Neural cell (in vitro differentiated cells): ENCODE measurements around the gene CSKMT.

Source experiments
- CTCF ChIP-seq: fragments of 450-650 bp; IDR thresholded peaks from 2 replicates; pipeline ENCODE4 v1.5.1; 2014; ENCODE audit warnings: antibody characterized with exemption, mild to moderate bottlenecking, moderate library complexity; ENCODE audit not compliant: poor library complexity, severe bottlenecking
- EZH2 ChIP-seq: fragments of 200-600, 300-800 bp; shearing (Covaris generic), sonication (generic); IDR thresholded peaks from 2 replicates; pipeline ENCODE4 v1.6.1; 2014; ENCODE audit warnings: antibody characterized with exemption, low read length, borderline replicate concordance, mild to moderate bottlenecking; ENCODE audit not compliant: insufficient read depth, poor library complexity, severe bottlenecking

- TF ChIP-seq EZH2 (no peak), CTCF (no peak)
These were observed 13.3 kb downstream of the CSKMT start for GRCh38 chr11:62678433-62678769.
